Tibial nerve (tissue), 4 donors: ENCODE results near the gene CIT. TPM values are rescaled to one million over a fixed set of nuclear protein-coding genes. Genes with fewer than 3 reads are reported as not detected.
A peak's percentile ranks its signal among the peaks of the same experiment; 100 is the strongest.
"Not testable (repeated sequence)": the region's sequence is repeated elsewhere in the genome, so short reads cannot be mapped to it uniquely, and the experiment has no call there.

Experiments
- DNase-seq, 2 donors: peaks; one replicate each; pipeline ENCODE4 v3.0.0-alpha.2; 2019; ENCODE audit warnings: low spot score in 2 of 2
- H3K27ac ChIP-seq, 4 donors: fragments of 200-600 bp; sonication (generic) in 3 of 4; one replicate each; pipeline ENCODE4 v1.5.1; 2017 to 2019; ENCODE audit warnings: mild to moderate bottlenecking in 1 of 4
- H3K27me3 ChIP-seq, 2 donors: fragments of 200-600 bp; sonication (generic) in 1 of 2; one replicate each; pipeline versions ENCODE4 v1.5.1 to v1.6.0; 2017 to 2019
- H3K36me3 ChIP-seq, 3 donors: fragments of 200-600 bp; sonication (generic); one replicate each; pipeline ENCODE4 v1.5.1; 2018 to 2019
- H3K4me1 ChIP-seq, 4 donors: fragments of 200-600 bp; sonication (generic) in 3 of 4; one replicate each; pipeline ENCODE4 v1.5.1; 2017 to 2019
- H3K4me3 ChIP-seq, 4 donors: fragments of 200-600 bp; sonication (generic) in 3 of 4; one replicate each; pipeline ENCODE4 v1.5.1; 2017 to 2019; ENCODE audit warnings: mild to moderate bottlenecking in 1 of 4, moderate library complexity in 1 of 4
- H3K9me3 ChIP-seq, 4 donors: fragments of 200-600 bp; sonication (generic) in 3 of 4; one replicate each; pipeline ENCODE4 v1.5.1; 2017 to 2019
- EP300 ChIP-seq, 2 donors: sonication (generic); formaldehyde crosslinking; IDR thresholded peaks; one replicate each; pipeline ENCODE4 v1.6.1; 2017; ENCODE audit warnings: antibody characterized with exemption in 2 of 2, mild to moderate bottlenecking in 1 of 2
- POLR2A ChIP-seq, 2 donors: fragments of 450-650 bp; IDR thresholded peaks; one replicate each; pipeline ENCODE4 v1.6.1; 2017; ENCODE audit warnings: antibody characterized with exemption in 2 of 2, mild to moderate bottlenecking in 2 of 2, moderate library complexity in 2 of 2
- WGBS, 2 donors: methylation state at CpG; one replicate each; pipeline ENCODE4 v1.1.5; 2018; 5-methylcytosine and 5-hydroxymethylcytosine counted together
- total RNA-seq, 4 donors: library from RNA; depleted of rRNA; stranded (reverse); fragments of >200 nt; gene quantifications; one replicate each; pipeline ENCODE4 v1.1.0, GENCODE V29; 2016
- TF ChIP-seq, protein P1 (sequence below), 5 experiments: fragments of 200-600 bp in 3 of 5; fragments of 450-650 bp in 2 of 5; sonication (generic) in 3 of 5; IDR thresholded peaks; one replicate each; pipeline ENCODE4 v1.5.1; 2016 to 2019; ENCODE audit warnings: antibody characterized with exemption in 5 of 5, mild to moderate bottlenecking in 3 of 5, moderate library complexity in 2 of 5

The CIT gene
- total RNA-seq, 4 donors from 2014 or later, result 22.0 to 72.1 (median 40.8) TPM

DNA sequence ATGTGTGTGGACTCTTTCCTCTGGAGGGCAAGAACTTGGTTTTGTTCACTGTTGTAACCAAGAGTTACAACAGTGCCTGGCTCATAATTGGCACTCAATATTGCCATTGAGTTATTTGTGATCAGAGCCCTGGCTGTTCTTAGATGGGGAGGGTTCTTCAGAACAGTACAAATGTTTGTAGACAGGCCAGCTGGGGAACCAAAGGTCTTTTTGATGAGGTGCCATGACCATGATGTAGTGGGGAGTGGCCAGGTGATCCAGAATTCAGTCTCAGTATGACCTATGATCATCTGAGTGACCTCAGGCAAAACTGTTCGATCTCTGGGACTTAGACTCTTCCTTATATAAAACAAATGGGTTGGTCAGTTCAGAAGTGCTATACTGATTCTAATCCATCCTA lies 212.5 kb downstream of the CIT start:
- no peak for DNase-seq
- no peaks in the 10 kb centered on the region for H3K27me3 ChIP-seq
- no peak overlapping the region for H3K27ac ChIP-seq
- H3K4me3 ChIP-seq, result no peak overlapping the region
- H3K9me3 ChIP-seq, result no peaks in the 10 kb centered on the region
- peaks cover 0 to 27% (median 14%) of the 10 kb centered on the region in 4 donors for H3K4me1 ChIP-seq
- 94 to 100% methylated on average over 1 of the region's 1 CpG for WGBS, 2 donors
- H3K36me3 ChIP-seq, result no peaks in the 10 kb centered on the region
- TF ChIP-seq, protein P1, sequence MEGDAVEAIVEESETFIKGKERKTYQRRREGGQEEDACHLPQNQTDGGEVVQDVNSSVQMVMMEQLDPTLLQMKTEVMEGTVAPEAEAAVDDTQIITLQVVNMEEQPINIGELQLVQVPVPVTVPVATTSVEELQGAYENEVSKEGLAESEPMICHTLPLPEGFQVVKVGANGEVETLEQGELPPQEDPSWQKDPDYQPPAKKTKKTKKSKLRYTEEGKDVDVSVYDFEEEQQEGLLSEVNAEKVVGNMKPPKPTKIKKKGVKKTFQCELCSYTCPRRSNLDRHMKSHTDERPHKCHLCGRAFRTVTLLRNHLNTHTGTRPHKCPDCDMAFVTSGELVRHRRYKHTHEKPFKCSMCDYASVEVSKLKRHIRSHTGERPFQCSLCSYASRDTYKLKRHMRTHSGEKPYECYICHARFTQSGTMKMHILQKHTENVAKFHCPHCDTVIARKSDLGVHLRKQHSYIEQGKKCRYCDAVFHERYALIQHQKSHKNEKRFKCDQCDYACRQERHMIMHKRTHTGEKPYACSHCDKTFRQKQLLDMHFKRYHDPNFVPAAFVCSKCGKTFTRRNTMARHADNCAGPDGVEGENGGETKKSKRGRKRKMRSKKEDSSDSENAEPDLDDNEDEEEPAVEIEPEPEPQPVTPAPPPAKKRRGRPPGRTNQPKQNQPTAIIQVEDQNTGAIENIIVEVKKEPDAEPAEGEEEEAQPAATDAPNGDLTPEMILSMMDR (IDR thresholded peaks at IDR 0.05), result no peak
- TF ChIP-seq POLR2A (IDR thresholded peaks at IDR 0.05) (no peak), EP300 (IDR thresholded peaks at IDR 0.05) (no peak)

DNA sequence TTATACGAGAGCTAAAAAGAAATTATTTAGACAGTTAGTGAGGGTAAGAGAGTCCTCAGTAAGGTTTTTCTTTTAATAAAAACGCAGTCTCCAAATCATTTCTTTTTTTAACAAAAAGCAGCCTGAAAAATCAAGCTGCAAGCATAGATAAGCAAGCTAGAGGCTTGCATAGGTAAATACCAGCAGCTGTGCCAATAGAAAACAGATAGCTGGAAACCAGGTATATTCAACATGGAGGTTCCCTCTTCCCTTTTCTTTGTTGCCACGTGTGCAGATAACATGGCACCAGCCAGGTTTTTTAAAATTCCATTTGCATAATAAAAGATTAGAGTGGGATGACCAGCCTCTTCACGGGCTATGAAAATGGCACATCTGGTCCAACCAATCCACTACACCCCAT lies 215.2 kb downstream of the CIT start:
- Histone ChIP-seq H3K4me1 (peaks cover 0 to 11% (median 3%) of the 10 kb centered on the region in 4 donors), H3K27ac (no peak overlapping the region), H3K27me3 (no peaks in the 10 kb centered on the region), H3K36me3 (no peaks in the 10 kb centered on the region), H3K9me3 (no peaks in the 10 kb centered on the region), H3K4me3 (no peak overlapping the region)
- TF ChIP-seq, protein P1 (IDR thresholded peaks at IDR 0.05), result no peak
- TF ChIP-seq EP300 (IDR thresholded peaks at IDR 0.05) (no peak), POLR2A (IDR thresholded peaks at IDR 0.05) (no peak)
- WGBS, 2 donors, result 62 to 63% methylated on average over 4 of the region's 4 CpGs
- DNase-seq, result no peak

DNA sequence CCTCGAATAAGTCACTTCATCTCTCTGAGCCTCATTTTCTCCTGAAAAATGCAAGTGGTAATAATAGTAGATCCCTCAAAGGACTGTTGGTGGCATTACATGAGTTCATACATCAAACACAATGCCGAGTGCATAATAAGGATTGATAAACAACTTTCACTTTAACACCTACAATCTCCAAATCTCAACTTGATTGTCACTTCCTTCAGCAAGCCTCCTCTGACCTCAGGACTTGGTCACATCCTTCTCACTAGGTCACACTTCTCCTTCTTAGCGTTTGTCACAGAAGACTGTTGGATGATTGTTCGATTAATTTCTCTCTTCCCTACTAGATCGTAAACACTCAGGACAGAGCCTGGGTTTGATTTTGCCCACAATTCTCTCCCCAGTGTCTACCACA lies 217.0 kb downstream of the CIT start:
- Histone ChIP-seq H3K4me3 (no peak overlapping the region), H3K4me1 (no peaks in the 10 kb centered on the region), H3K36me3 (no peaks in the 10 kb centered on the region), H3K27ac (no peak overlapping the region), H3K9me3 (no peaks in the 10 kb centered on the region), H3K27me3 (no peaks in the 10 kb centered on the region)
- 71 to 77% methylated on average over 5 of the region's 5 CpGs for WGBS, 2 donors
- no peak for DNase-seq
- TF ChIP-seq EP300 (IDR thresholded peaks at IDR 0.05) (no peak), POLR2A (IDR thresholded peaks at IDR 0.05) (no peak)
- TF ChIP-seq, protein P1 (IDR thresholded peaks at IDR 0.05), result no peak

DNA sequence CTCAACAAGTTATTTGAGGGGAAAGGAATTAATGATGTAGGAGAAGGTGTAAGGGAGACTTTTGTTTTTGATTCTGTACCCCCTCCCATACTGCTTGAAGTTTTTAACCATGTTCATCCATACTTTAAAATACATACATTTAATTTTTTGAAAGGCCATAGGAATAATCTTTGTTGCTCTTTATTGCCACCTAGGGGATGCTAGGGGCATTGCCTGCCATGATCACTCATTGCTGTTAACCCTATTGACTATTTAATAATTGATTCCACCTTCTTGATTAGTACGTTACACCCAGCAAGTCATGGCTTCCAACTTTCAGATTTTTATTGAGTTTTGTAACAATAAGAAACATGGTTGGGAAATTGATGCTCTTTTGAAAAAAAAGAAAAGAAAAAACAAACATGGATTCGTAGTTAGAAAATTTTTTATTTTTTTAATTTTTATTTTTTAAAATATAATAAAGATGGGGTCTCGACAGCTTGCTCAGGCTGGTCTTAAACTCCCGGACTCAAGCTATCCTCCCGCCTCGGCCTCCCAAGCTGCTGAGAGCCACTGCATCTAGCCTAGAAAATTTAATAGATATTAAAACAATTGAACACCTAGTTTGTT lies 217.7 kb downstream of the CIT start:
- Histone ChIP-seq H3K27ac (no peak overlapping the region), H3K36me3 (no peaks in the 10 kb centered on the region), H3K4me1 (no peaks in the 10 kb centered on the region), H3K27me3 (no peaks in the 10 kb centered on the region), H3K4me3 (no peak overlapping the region), H3K9me3 (peaks cover 0 to 3% (median 0%) of the 10 kb centered on the region in 4 donors)
- TF ChIP-seq EP300 (IDR thresholded peaks at IDR 0.05), result no peak
- TF ChIP-seq, protein P1 (IDR thresholded peaks at IDR 0.05), result peak; percentile 55 to 93 (median 81)
- DNase-seq, result peak in 1 of 2 donors; percentile 56
- 43 to 46% methylated on average over 6 of the region's 6 CpGs for WGBS, 2 donors

DNA sequence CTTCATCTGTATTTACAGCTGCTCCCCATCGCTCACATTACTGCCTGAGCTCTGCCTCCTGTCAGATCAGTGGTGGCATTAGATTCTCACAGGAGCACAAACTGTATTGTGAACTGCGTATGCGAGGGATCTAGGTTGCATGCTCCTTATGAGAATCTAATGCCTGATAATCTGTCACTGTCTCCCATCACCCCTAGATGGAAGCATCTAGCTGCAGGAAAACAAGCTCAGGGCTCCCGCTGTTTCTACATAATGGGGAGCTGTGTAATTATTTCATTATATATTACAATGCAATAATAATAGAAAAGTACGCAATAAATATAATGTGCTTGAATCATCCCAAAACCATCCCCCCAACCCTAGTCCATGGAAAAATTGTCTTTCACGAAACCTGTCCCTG lies 219.0 kb downstream of the CIT start:
- not testable (repeated sequence) for H3K27me3 ChIP-seq, H3K36me3 ChIP-seq
- 82 to 87% methylated on average over 6 of the region's 6 CpGs for WGBS, 2 donors

DNA sequence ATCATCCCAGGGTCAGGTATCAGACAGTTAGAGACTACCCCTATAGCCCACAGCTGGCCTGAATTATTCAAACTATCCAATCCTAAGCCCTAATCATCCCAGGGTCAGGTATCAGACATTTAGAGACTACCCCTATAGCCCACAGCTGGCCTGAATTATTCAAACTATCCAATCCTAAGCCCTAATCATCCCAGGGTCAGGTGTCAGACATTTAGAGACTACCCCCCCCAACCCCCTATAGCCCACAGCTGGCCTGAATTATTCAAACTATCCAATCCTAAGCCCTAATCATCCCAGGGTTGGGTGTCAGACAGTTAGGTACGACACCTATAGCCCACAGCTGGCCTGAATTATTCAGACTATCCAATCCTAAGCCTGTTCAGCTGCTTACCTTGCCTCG lies 220.1 kb downstream of the CIT start:
- 63 to 74% methylated on average over 2 of the region's 2 CpGs for WGBS, 2 donors
- not testable (repeated sequence) for H3K4me3 ChIP-seq, H3K27ac ChIP-seq, H3K27me3 ChIP-seq, H3K36me3 ChIP-seq, H3K4me1 ChIP-seq, DNase-seq
- H3K9me3 ChIP-seq, result peaks cover 0 to 27% (median 3%) of the 10 kb centered on the region in 4 donors

More for the DNA sequence above, 219.0 kb downstream of the CIT start:
- not testable (repeated sequence) for H3K27ac ChIP-seq, H3K4me1 ChIP-seq, DNase-seq, H3K4me3 ChIP-seq
- peaks cover 0 to 15% (median 0%) of the 10 kb centered on the region in 4 donors for H3K9me3 ChIP-seq
